GM21528 (cell line): ENCODE measurements around the gene DPEP2NB.

Source experiments
- ATAC-seq: cut with Tn5 transposase; IDR thresholded peaks from one replicate; pipeline ENCODE4 v1.9.1; 2021; ENCODE audit warnings: mild to moderate bottlenecking, moderate library complexity; ENCODE audit not compliant: unreplicated experiment, low FRiP score

Gene DPEP2NB

DNA sequence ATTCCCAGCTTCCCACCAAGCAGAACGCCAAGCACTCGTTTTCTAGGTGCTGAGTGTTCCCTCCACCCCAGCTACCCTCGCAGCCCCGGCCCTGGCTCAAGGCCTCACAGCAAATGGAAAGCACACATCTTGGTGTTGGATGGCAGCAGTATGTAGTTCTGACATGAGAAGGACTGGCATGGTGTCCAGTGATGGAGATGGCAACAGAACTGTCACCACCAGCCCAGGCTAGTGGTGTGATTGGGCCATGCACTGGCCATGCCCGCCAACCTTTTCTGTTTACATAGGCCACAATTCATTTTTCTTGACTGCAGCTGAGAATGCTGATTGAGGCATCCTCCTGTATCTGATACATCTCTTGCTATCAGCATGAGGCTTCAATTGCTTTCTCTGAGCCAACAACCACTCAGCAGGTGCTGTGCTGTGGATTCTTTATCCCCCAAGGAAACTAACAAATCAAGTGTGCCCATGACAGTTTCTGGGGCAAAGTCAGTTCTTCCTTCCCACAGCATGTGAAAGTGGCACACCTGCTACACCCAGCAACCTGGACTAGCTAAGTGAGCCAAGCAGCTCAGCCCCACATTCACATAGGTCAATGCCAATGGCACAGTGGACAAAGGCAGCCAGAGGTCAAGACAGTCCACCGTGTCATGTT, 51.1 kb downstream of the DPEP2NB start:
- ATAC-seq: no peak

DNA sequence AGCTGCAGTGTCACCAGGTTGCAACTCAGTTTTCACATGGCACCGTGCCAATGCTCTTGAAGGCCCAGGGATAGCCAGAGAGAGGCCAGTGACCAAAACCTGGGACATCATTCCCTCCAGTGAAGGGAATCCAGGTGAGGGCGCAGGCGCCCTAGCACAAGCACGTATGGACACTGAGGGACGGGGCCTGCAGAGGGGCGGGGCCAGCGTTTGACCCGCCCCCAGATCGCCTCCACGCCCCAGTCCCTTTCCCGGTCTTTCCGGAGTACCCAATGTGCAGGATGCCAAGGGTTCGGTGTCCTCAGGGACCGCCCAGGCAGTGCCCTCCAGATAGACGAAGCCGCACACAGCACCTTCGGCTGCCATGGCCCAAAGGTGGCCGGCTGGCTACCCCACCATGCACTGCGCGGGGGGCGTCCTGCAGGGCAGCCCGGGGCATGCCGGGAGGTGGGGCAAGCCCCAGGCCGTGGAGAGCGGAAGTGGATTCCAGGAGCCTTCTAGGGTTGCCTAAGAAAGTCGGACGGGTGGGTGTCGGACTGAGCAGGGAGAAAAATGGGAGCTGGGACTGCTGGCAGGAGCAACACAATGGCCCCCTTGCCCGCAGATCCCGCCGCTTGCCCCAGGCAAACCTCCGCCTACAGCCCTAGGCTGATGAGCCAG, 51.9 kb downstream of the DPEP2NB start:
- no peak for ATAC-seq
